Testis (tissue), 5 donors: ENCODE data around the gene ACSL1. TPM values are rescaled to one million over a fixed set of nuclear protein-coding genes. Genes with fewer than 3 reads are reported as not detected.

ENCODE experiments used
- DNase-seq: peaks from one replicate; pipeline ENCODE4 v3.0.0-alpha.2; 2019
- H3K27ac ChIP-seq, 2 donors: fragments of 200-600 bp; sonication (generic); one replicate each; pipeline ENCODE4 v1.5.1; 2019
- H3K27me3 ChIP-seq: fragments of 200-600 bp; sonication (generic); one replicate; pipeline ENCODE4 v1.5.1; 2019
- H3K36me3 ChIP-seq: fragments of 200-600 bp; sonication (generic); one replicate; pipeline ENCODE4 v1.5.1; 2017; ENCODE audit warnings: low read depth; ENCODE audit errors: missing control alignments
- H3K4me1 ChIP-seq: fragments of 200-600 bp; sonication (generic); one replicate; pipeline ENCODE4 v1.5.1; 2019
- H3K4me3 ChIP-seq, 2 donors: fragments of 200-600 bp; sonication (generic); one replicate each; pipeline ENCODE4 v1.5.1; 2017 to 2019
- H3K9me3 ChIP-seq: fragments of 200-600 bp; sonication (generic); one replicate; pipeline ENCODE4 v1.5.1; 2017
- CTCF ChIP-seq, 3 experiments: fragments of 450-650 bp in 2 of 3; fragments of 200-600 bp in 1 of 3; sonication (generic) in 1 of 3; IDR thresholded peaks; one replicate each; pipeline ENCODE4 v1.5.1; 2016 to 2019; ENCODE audit warnings: antibody characterized with exemption in 3 of 3, mild to moderate bottlenecking in 2 of 3, moderate library complexity in 1 of 3
- POLR2A ChIP-seq: fragments of 450-650 bp; IDR thresholded peaks from one replicate; pipeline ENCODE4 v1.6.1; 2017; ENCODE audit warnings: antibody characterized with exemption, mild to moderate bottlenecking, moderate library complexity
- WGBS, 2 donors: methylation state at CpG; one replicate each; pipeline ENCODE4 v1.1.5; 2018; 5-methylcytosine and 5-hydroxymethylcytosine counted together
- intact Hi-C: fragments of 100-400 bp; cut with DNase I; formaldehyde crosslinking; loops from one replicate; pipeline ENCODE4 v1.15.1; 2023; ENCODE audit warnings: low total_unique reads
- long read RNA-seq, 2 donors: transcript quantifications; one replicate each; lab custom pipeline, GENCODE V29; 2026
- polyA plus RNA-seq: library from polyadenylated mRNA; stranded (reverse); fragments of 350-450 nt; fragmentation: Illumina TruSeq; extraction: RNeasy Lipid Tissue Mini Kit (QIAGEN cat#74804); gene quantifications from one replicate; pipeline ENCODE4 v1.2.3, GENCODE V29; 2014; ENCODE audit warnings: low read depth, low replicate concordance; ENCODE audit not compliant: insufficient read depth
- total RNA-seq, 2 donors: library from RNA; depleted of rRNA; stranded (reverse); fragments of >200 nt; gene quantifications; one replicate each; pipeline ENCODE4 v1.2.3, GENCODE V29; 2016

ACSL1 gene
- total RNA-seq (10 to 100 TPM; 31.6 to 59.8 TPM), polyA plus RNA-seq (81.8 TPM)
- long read RNA-seq, donor 1, partial matches to known transcripts, result 0 of 1 reads
- long read RNA-seq, donor 1, other reads (novel, unspliced or antisense), result 0 of 1 reads
- long read RNA-seq, donor 2, partial matches to known transcripts, result 0 of 2 reads
- long read RNA-seq, donor 2, other reads (novel, unspliced or antisense), result 0 of 2 reads

- intact Hi-C loops, result no loop called here
- Histone ChIP-seq H3K27ac (peak within 1 kb of the TSS; percentile 52 to 86), H3K4me1 (peaks cover 7% of the 10 kb centered on the region), H3K4me3 (peak within 1 kb of the TSS; percentile 78 to 81), H3K36me3 (no peaks in the 10 kb centered on the region), H3K9me3 (no peaks in the 10 kb centered on the region), H3K27me3 (no peaks in the 10 kb centered on the region)
- TF ChIP-seq POLR2A (peak; percentile 33), CTCF (IDR thresholded peaks at IDR 0.05) (no peak)
- peak; percentile 87 for DNase-seq
- WGBS, 2 donors, result 0 to 1% methylated on average over 9 to 31 of the region's 94 CpGs
Measured at GRCh38 chr4:184825896-184826690, at the start of gene ACSL1. Gene ACSL1, minus strand, starts transcription at chr4:184825968. Its CDS starts 22,454 bp downstream, at chr4:184803514.

- H3K4me1 ChIP-seq, result no peaks in the 10 kb centered on the region
- no peak overlapping the region for H3K4me3 ChIP-seq
- DNase-seq, result no peak
- no peak for TF ChIP-seq POLR2A
- no peak for TF ChIP-seq CTCF (IDR thresholded peaks at IDR 0.05)
- H3K27me3 ChIP-seq, result no peaks in the 10 kb centered on the region
- intact Hi-C loops, result no loop called here
- H3K9me3 ChIP-seq, result no peaks in the 10 kb centered on the region
- no peak overlapping the region for H3K27ac ChIP-seq
- no peaks in the 10 kb centered on the region for H3K36me3 ChIP-seq
- WGBS, 2 donors, result 50 to 52% methylated on average over 2 of the region's 2 CpGs
Measured at GRCh38 chr4:184873054-184873453, 47.3 kb upstream of the ACSL1 start.

- no peak for DNase-seq
- H3K27ac ChIP-seq, result no peak overlapping the region
- no peaks in the 10 kb centered on the region for H3K9me3 ChIP-seq
- WGBS, 2 donors, result 64 to 95% methylated on average over 4 of the region's 4 CpGs
- no peak for TF ChIP-seq POLR2A
- no peak for TF ChIP-seq CTCF (IDR thresholded peaks at IDR 0.05)
- no peaks in the 10 kb centered on the region for H3K36me3 ChIP-seq
- H3K4me1 ChIP-seq, result no peaks in the 10 kb centered on the region
- H3K27me3 ChIP-seq, result no peaks in the 10 kb centered on the region
- intact Hi-C loops, result no loop called here
- no peak overlapping the region for H3K4me3 ChIP-seq
Measured at GRCh38 chr4:184870718-184871117, 45.0 kb upstream of the ACSL1 start.

GRCh38 chr4:184868623-184869022, 42.9 kb upstream of the ACSL1 start:
- Histone ChIP-seq H3K4me3 (no peak overlapping the region), H3K27ac (no peak overlapping the region), H3K27me3 (no peaks in the 10 kb centered on the region), H3K36me3 (no peaks in the 10 kb centered on the region), H3K9me3 (no peaks in the 10 kb centered on the region), H3K4me1 (no peaks in the 10 kb centered on the region)
- intact Hi-C loops, result no loop called here
- TF ChIP-seq CTCF (IDR thresholded peaks at IDR 0.05), result no peak
- TF ChIP-seq POLR2A, result no peak
- WGBS, 2 donors, result 77 to 86% methylated on average over 3 of the region's 3 CpGs
- DNase-seq, result no peak
